ENCODE data around the gene USP16.
A peak's percentile ranks its signal among the peaks of the same experiment; 100 is the strongest.

The USP16 gene
- long read RNA-seq, partial matches to known transcripts: 18 of 29 reads
- long read RNA-seq, other reads (novel, unspliced or antisense): 10 of 29 reads

DNA sequence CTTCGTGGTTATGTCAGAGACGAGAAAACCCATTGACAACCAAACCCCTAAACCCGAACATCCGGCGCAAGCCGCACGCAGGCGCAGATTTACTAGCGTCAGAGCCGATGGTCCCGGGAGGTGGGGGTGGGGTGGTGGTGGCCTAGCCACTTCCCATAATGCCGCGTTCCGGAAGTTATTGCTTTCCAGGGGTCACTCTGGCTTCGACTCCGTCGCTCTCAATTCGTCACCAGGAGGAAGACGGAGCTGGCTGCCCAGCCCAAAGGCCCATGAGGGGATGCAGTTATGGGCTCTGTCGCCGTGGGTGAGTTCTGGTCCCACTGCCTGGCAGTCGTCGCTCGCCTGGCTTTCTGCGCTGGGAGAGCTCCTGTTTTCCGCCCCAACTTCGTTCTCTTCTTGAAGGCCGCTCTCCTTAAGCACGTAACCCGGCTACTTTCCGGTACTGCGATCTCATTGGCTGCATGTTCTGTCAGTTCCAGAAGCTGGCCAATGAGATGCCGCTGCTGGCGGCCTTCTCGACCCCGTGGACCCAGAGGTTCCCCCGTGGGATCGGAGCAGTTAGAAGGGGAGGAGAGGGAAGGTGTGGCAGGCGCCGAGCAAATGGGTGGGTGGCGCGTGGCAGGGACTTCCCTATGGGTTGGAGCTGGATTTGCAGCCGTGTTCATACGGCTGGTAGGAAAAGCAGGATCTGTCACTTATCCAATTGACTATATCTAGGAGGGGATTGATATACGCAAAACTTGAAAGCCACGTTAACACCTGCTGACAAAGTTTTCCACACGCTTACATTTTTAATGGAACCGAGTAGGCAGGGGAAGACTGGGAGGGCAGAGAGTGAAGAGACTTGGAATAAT, at the start of gene USP16:
USP16 (plus strand) TSS at position 195 of the 854 bp plus-strand sequence. CDS start 3,246 bp downstream, outside the sequence.
- Histone ChIP-seq H3K27ac (replicated peaks) (peak within 1 kb of the TSS; percentile 98), H3K27me3 (ENCODE audit: insufficient read depth, poor library complexity, severe bottlenecking) (no peaks in the 10 kb centered on the region), H3K4me3 (replicated peaks; ENCODE audit: insufficient read depth, low read length) (peak within 1 kb of the TSS; percentile 61)
- TF ChIP-seq, protein P1, sequence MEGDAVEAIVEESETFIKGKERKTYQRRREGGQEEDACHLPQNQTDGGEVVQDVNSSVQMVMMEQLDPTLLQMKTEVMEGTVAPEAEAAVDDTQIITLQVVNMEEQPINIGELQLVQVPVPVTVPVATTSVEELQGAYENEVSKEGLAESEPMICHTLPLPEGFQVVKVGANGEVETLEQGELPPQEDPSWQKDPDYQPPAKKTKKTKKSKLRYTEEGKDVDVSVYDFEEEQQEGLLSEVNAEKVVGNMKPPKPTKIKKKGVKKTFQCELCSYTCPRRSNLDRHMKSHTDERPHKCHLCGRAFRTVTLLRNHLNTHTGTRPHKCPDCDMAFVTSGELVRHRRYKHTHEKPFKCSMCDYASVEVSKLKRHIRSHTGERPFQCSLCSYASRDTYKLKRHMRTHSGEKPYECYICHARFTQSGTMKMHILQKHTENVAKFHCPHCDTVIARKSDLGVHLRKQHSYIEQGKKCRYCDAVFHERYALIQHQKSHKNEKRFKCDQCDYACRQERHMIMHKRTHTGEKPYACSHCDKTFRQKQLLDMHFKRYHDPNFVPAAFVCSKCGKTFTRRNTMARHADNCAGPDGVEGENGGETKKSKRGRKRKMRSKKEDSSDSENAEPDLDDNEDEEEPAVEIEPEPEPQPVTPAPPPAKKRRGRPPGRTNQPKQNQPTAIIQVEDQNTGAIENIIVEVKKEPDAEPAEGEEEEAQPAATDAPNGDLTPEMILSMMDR (IDR thresholded peaks at IDR 0.05; ENCODE audit: insufficient read depth, low read length): no peak
- TF ChIP-seq SPI1 (IDR thresholded peaks at IDR 0.05; ENCODE audit: borderline replicate concordance, low read depth): peak; percentile 79
- TF ChIP-seq, protein P2, sequence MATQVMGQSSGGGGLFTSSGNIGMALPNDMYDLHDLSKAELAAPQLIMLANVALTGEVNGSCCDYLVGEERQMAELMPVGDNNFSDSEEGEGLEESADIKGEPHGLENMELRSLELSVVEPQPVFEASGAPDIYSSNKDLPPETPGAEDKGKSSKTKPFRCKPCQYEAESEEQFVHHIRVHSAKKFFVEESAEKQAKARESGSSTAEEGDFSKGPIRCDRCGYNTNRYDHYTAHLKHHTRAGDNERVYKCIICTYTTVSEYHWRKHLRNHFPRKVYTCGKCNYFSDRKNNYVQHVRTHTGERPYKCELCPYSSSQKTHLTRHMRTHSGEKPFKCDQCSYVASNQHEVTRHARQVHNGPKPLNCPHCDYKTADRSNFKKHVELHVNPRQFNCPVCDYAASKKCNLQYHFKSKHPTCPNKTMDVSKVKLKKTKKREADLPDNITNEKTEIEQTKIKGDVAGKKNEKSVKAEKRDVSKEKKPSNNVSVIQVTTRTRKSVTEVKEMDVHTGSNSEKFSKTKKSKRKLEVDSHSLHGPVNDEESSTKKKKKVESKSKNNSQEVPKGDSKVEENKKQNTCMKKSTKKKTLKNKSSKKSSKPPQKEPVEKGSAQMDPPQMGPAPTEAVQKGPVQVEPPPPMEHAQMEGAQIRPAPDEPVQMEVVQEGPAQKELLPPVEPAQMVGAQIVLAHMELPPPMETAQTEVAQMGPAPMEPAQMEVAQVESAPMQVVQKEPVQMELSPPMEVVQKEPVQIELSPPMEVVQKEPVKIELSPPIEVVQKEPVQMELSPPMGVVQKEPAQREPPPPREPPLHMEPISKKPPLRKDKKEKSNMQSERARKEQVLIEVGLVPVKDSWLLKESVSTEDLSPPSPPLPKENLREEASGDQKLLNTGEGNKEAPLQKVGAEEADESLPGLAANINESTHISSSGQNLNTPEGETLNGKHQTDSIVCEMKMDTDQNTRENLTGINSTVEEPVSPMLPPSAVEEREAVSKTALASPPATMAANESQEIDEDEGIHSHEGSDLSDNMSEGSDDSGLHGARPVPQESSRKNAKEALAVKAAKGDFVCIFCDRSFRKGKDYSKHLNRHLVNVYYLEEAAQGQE (IDR thresholded peaks at IDR 0.05; ENCODE audit: insufficient replicate concordance, low read depth): no peak
- TF ChIP-seq GABPA (IDR thresholded peaks at IDR 0.05; ENCODE audit: low read depth): peak; percentile 85
- TF ChIP-seq POLR2AphosphoS5 (IDR thresholded peaks at IDR 0.05; ENCODE audit: low read depth): peak; percentile 75; the same call in 1 of the 2 replicates
- DNase-seq (ENCODE audit: low read depth in 1 of 2, low spot score in 1 of 2): peak; percentile 97

DNA sequence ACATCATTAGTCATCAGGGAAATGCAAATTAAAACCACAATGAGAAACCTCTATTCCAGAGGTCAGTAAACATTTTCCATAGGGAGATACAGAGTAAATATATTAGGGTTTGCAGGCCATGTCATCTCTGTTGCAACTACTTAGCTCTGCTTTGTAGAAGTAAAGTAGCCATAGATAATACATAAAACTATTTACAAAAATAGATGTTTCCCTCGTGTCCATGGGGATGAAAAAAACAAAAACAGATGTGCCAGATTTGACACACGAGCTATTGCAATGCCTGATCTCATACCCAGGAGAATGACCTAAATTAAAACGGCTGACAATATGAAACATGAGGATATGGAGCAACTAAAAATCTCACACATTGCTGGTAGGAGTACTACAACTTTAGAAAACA, 49.1 kb upstream of the USP16 start:
- Histone ChIP-seq H3K27ac (replicated peaks) (no peak overlapping the region), H3K4me3 (replicated peaks; ENCODE audit: insufficient read depth, low read length) (no peak overlapping the region), H3K27me3 (ENCODE audit: insufficient read depth, poor library complexity, severe bottlenecking) (no peaks in the 10 kb centered on the region)
- DNase-seq (ENCODE audit: low read depth in 1 of 2, low spot score in 1 of 2): no peak
- TF ChIP-seq GABPA (IDR thresholded peaks at IDR 0.05; ENCODE audit: low read depth): no peak
- TF ChIP-seq, protein P1 (IDR thresholded peaks at IDR 0.05; ENCODE audit: insufficient read depth, low read length): no peak
- TF ChIP-seq, protein P2 (IDR thresholded peaks at IDR 0.05; ENCODE audit: insufficient replicate concordance, low read depth): no peak
- no peak for TF ChIP-seq SPI1 (IDR thresholded peaks at IDR 0.05; ENCODE audit: borderline replicate concordance, low read depth)
- no peak for TF ChIP-seq POLR2AphosphoS5 (IDR thresholded peaks at IDR 0.05; ENCODE audit: low read depth)

DNA sequence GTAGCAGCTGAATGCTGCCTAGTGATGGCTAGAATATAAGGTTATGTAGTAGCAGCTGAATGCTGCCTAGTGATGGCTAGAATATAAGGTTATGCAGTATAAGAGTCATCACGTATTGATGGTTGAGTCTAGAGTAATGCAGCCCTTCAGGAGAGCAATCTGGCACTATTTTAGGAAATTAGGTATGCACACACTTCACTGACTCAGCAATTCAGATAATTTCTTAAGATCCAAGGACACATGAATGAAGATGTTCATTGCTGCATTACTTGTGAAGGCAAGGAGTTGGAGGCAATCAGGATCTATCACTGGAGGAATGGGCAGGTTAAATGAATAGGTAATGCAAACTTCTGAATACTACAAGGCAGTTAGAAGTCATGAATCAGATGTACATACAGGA, 45.4 kb upstream of the USP16 start:
- no peak for DNase-seq (ENCODE audit: low read depth in 1 of 2, low spot score in 1 of 2)
- TF ChIP-seq SPI1 (IDR thresholded peaks at IDR 0.05; ENCODE audit: borderline replicate concordance, low read depth): no peak
- no peak for TF ChIP-seq POLR2AphosphoS5 (IDR thresholded peaks at IDR 0.05; ENCODE audit: low read depth)
- TF ChIP-seq GABPA (IDR thresholded peaks at IDR 0.05; ENCODE audit: low read depth): no peak
- Histone ChIP-seq H3K27ac (replicated peaks) (no peak overlapping the region), H3K4me3 (replicated peaks; ENCODE audit: insufficient read depth, low read length) (no peak overlapping the region), H3K27me3 (ENCODE audit: insufficient read depth, poor library complexity, severe bottlenecking) (no peaks in the 10 kb centered on the region)

DNA sequence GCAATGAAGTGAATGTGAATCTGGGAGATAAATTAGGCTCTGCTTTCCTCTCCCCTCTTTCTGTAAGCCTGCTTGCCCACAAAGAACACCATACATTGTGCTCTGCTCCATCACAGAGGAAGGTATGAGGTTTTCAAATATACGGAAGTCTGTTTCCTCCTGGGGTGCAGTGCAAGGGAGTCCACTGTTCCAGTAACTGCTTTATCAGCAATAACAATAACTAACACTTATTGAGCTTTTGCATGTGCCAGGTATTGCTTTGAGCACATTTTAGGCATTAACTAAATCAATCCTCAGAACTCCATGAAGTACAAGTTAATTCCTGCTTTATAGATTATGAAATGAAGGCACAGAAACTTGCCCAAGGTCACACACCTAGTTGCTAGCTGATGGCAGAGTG, 41.8 kb upstream of the USP16 start:
- no peaks in the 10 kb centered on the region for H3K27me3 ChIP-seq (ENCODE audit: insufficient read depth, poor library complexity, severe bottlenecking)
- DNase-seq (ENCODE audit: low read depth in 1 of 2, low spot score in 1 of 2): no peak
- no peak for TF ChIP-seq POLR2AphosphoS5 (IDR thresholded peaks at IDR 0.05; ENCODE audit: low read depth)
- TF ChIP-seq SPI1 (IDR thresholded peaks at IDR 0.05; ENCODE audit: borderline replicate concordance, low read depth): no peak
- TF ChIP-seq, protein P1 (IDR thresholded peaks at IDR 0.05; ENCODE audit: insufficient read depth, low read length): no peak
- no peak for TF ChIP-seq GABPA (IDR thresholded peaks at IDR 0.05; ENCODE audit: low read depth)
- TF ChIP-seq, protein P2 (IDR thresholded peaks at IDR 0.05; ENCODE audit: insufficient replicate concordance, low read depth): no peak
- no peak overlapping the region for H3K4me3 ChIP-seq (replicated peaks; ENCODE audit: insufficient read depth, low read length)
- no peak overlapping the region for H3K27ac ChIP-seq (replicated peaks)

Measured in HL-60 (cell line).